HG03565 (cell line): ENCODE results near the gene PTPRN.
"Not testable (repeated sequence)": the region's sequence is repeated elsewhere in the genome, so short reads cannot be mapped to it uniquely, and the experiment has no call there.

ENCODE experiments used
- ATAC-seq: cut with Tn5 transposase; IDR thresholded peaks from one replicate; pipeline ENCODE4 v1.9.1; 2021; ENCODE audit warnings: mild to moderate bottlenecking, moderate library complexity; ENCODE audit not compliant: unreplicated experiment

PTPRN gene

DNA sequence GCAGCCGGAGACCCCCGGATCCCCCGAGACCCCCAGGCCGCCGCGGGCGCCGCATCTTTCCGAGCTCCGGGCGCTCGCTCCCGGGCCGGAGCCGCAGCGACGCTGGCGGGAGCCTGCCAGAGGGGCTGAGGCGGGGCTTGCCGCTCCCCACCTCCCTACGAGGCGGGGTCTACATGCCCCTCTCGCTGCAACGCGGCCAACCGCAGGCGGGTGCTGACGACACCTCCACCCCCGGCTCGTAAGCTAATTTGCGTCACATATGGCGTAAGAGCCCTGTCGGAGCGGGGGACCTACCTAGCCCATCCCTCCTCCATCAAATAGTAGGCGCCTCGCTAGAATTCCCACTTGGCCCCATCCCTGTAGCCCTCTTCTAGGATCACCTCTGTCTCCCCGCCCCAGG lies at the start of gene PTPRN:
TSS of gene PTPRN (minus strand) at position 124 of the 400 bp plus-strand sequence. CDS start at position 55, 69 bp downstream.
- ATAC-seq = no peak

DNA sequence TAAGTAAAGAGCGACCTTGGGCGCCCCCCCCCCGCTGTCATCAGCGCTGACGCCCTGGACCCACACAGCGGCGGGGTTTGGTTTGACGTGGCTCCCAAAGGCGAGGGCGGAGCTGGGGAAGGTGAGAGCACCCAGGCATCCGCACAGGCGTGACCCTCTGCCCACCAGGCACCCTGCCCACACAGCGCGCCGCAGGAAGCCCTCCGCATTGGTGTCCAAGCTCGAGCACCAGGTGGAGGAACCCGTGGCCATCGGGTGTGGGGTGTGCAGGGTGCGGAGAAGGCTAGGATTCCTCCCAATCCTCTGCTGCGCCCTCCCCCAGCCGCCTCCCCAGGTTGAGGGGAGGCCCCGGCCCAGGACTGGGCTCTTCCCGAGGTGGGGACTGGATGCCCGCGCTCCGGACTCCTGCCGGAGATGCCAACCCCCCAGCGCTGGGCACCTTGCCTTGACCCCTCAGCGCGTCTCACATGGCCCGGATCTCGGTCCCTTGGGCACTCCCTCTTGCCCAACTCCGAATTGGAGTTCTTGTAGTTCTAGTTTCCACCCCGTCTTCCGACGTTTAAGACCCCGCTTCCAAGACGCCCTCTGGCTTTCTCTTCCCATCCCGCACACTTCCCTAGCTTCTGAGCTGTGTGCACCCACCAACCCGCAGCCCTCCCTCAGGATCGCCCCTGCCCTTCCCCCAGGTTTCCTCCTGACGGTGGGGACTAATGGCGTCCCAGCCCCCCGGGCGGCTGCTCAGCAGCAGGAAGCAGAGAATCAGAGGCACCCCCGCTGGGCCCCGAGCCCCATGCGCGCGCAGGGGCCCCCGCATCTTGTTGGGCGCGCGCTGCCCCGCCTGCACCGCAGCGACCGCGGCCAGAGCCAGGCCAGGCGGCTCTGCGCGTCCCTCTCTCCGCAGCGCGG lies 49.2 kb upstream of the PTPRN start:
- ATAC-seq = no peak

GRCh38 chr2:219356834-219357233 lies 47.6 kb upstream of the PTPRN start:
- ATAC-seq = no peak

DNA sequence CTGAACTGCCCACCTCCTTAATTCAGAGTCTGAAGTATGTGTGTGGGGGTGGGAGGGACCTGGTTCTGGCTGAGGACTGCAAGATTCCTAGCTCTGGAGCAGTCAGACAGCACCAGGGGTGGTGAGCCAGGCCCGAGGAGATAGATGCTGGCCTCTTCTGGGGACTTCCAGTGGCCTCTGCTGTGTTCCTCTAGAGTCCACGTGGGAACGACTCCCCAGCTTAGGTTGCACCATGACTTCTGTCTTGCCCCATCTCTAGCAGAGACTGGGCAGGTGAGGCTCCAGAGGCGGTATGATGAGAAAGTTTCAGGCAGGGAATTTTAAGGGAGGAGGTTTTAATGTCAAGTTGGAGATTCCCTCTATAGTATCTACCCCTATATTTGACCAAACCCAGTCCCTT lies 45.4 kb upstream of the PTPRN start:
- ATAC-seq = no peak

GRCh38 chr2:219353129-219353528 lies 43.9 kb upstream of the PTPRN start:
- ATAC-seq = no peak

DNA sequence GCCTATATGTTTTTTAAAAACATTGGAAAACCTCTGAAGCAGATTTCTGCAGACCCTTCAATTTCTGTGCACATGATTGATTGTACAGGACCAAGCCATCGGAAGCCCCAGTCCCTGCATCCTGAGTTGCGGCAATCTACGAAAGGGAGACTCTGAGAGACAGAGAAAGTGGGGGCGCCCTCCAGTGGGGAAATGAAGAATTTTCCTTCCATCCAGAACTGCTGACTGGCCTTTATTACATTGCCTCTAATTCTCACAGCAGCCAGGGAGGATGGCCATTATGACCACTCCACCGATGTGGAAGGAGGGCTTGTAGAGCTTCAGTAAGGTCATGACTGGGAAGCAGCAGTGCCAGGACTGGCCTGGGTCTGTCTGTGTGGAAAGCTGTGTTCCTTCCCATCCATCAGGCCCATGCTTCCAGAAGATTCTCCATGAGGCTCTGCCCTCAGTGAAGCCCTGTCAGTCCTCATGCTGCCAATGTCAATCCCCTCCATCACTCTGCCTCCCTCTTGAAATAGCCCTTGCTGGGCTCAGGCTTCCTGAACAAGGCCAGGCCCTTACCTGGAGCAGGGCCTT lies 43.3 kb upstream of the PTPRN start:
- ATAC-seq = no peak

GRCh38 chr2:219350710-219351221 lies 41.6 kb upstream of the PTPRN start:
- no peak for ATAC-seq

GRCh38 chr2:219350215-219350614 lies 41.0 kb upstream of the PTPRN start:
- ATAC-seq = no peak

DNA sequence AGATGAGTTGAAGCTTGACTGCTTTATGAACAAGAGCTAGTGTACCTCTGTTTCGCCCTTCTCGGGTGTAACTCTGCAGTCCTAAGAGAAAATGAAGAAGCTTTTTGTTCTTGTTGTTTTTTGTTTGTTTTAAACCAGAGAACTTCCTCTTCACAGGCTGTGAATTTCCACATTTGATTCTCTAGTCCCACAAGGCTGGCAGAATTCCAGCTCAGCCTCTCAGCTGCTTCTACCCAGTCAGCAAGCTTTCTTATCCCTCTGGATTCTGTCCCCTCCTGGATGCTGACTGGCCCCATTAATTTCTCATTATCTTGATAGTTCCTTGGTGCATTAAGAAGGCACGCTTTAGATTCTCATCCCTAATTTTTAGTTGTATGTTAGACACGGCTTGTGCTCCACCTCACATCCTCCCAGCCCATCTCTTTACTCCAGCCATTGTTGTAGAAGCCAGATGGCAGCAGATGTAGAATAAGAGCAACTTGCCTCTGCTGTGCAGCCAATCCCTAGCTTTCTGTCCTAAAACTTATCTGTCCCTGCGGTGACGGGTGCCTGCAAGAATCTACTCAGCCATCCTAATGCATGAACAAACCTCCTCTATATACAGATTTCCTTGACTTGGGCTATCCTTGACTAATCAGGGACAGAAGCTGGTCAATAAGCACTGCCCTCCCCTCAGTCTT lies 35.7 kb upstream of the PTPRN start:
- ATAC-seq = no peak

DNA sequence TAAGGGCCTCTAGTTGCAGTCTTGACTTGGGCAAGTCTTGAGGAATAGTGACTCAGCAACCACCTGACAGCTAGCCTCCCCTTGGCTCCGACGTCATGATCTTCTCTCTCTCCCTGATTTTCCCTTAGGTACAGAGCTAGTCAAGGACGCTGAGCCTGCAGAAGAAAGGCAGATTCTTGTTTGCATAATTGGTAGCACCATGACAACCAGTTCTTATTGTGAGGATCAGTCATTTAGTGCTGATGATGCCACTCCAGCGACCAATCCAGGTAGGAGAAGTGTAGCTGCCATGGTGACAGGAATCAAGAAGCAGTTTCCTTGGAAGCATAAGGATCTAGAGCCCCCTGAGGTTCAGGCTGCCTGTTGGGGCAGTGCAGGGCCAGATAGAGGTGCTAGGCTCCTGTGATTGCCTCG lies 26.2 kb upstream of the PTPRN start:
- ATAC-seq = no peak

DNA sequence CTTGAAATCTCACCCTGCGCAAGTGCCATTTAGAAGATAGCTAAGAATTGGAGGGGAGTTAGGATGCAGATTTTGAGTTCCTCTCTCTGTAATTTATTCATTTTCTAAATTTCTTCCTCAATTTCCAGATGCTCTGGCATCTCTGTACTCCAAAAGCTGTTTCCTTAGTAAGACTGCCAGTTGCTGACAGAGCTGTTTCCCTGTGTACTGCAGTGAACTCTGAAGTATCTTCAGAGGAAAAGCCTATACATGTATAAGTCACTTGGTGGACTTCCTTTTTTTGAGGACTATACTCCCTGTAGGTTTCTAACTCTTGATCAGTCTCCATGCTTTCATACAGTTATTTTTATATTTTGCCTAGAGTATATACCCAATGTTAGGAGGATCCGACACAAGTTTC lies 24.9 kb upstream of the PTPRN start:
- no peak for ATAC-seq

GRCh38 chr2:219332542-219332941 lies 23.3 kb upstream of the PTPRN start, which contains the start of gene RESP18:
TSS of gene RESP18 (minus strand) at chr2:219332744.
- no peak for ATAC-seq

DNA sequence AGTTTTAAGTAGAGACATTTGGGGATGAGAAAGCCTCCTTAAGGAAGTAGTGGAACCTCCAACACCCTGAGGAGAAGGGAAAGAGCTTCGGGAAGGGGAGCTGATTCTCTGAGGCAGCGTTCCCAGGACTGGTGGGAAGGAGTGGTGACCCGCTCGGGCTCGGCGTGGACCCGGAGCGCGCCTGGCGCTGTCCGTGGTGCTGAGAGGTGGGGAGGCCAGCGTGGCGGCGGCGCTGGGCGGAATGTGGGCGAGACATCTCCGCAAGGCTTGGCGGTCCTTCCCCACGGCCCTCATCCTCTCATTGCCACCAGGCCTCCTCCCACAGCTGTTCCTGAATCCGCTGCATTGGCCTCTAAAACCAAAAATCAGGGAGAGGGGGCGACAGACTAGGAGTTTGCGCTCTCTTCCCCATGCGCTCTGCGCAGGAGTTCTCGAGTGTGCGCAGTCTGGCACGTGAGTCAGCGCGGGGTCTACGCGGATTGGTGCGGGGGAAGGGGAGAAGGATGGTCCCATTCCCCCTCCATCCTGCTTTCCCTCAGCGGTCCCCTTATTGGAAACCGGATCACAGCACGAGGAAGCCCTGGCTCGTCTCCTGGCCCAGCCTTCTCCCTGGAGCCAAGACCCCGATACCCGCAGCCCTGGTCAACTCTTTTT lies 22.5 kb upstream of the PTPRN start:
- no peak for ATAC-seq

GRCh38 chr2:219327719-219328118 lies 18.5 kb upstream of the PTPRN start:
- ATAC-seq = no peak

GRCh38 chr2:219325657-219326315 lies 16.6 kb upstream of the PTPRN start:
- ATAC-seq = no peak

- ATAC-seq = no peak
Observed at GRCh38 chr2:219325136-219325535, 15.9 kb upstream of the PTPRN start.

DNA sequence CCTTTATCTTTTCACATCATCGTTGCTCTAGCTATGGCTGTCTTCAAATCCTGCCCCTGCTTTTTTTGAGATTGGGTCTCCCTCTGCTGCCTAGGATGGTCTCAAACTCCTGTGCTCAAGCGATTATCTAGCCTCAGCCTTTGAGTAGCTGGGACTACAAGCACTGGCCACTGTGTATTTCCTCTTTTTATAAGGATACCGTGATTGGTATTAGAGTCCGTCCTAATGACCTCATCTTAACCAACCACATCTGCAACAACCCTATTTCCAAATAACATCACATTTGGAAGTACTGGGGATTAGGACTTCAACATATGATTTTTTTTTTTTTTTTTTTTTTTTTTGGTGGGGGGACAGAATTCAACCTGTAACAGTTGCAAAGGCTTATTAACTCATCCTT lies 14.2 kb upstream of the PTPRN start:
- ATAC-seq = no peak

DNA sequence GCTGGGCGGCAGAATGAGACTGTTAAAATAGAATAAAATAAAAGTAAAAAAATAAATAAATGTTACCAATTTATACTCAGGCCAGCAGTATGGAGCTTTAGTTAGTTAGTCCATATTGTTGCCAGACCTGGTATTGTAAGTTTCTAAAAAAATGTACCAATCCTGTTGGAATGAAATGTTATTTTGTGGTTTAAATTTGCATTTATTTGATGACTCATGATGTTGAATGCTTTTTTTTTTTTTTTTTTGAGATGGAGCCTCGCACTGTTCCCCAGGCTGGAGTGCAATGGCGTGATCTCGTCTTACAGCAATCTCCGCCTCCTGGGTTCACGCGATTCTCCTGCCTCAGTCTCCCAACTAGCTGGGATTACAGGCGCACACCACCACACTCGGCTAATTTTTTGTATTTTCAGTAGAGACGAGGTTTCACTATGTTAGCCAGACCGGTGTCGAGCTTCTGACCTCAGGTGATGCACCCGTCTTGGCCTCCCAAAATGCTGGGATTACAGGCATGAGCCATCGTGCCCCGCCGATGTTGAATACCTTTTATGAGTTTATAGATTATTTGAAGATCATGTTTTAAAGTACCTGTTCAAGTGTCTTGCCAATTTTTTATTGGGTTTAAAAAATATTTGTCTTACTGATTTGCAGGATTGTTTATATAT lies 5.7 kb upstream of the PTPRN start:
- ATAC-seq = no peak

GRCh38 chr2:219312683-219313263 lies 3.6 kb upstream of the PTPRN start:
- ATAC-seq = not testable (repeated sequence)
